CD14-positive monocyte (primary cell): Measurements from ENCODE around the gene PARS2. TPM values are rescaled to one million over a fixed set of nuclear protein-coding genes. Genes with fewer than 3 reads are reported as not detected.

Source experiments
- DNase-seq, 3 donors: peaks; one replicate each; pipeline ENCODE4 v3.0.0-alpha.2; 2011 to 2022
- H2AFZ ChIP-seq: 2 replicates; pipeline ENCODE4 v1.6.0; 2012; ENCODE audit warnings: mild to moderate bottlenecking, low read depth, low read length, inconsistent platforms; ENCODE audit not compliant: insufficient read depth, poor library complexity, severe bottlenecking
- H3K27ac ChIP-seq, 2 donors: 1 replicate in 1 of 2; 2 replicates in 1 of 2; pipeline ENCODE4 v1.5.1; 2012 to 2013; ENCODE audit warnings: low read length in 2 of 2, control low read depth in 1 of 2, inconsistent platforms in 1 of 2, low read depth in 1 of 2, mild to moderate bottlenecking in 1 of 2
- H3K27me3 ChIP-seq, 2 donors: one replicate each; pipeline versions ENCODE4 v1.6.0 to v1.6.1; 2011 to 2013; ENCODE audit warnings: low read length in 2 of 2; ENCODE audit not compliant: control insufficient read depth in 2 of 2, insufficient read depth in 2 of 2
- H3K36me3 ChIP-seq, 2 donors: replicated peaks in 1 of 2; 1 replicate in 1 of 2; 2 replicates in 1 of 2; pipeline versions ENCODE4 v1.5.1 to v1.6.1; 2012 to 2013; ENCODE audit warnings: low read length in 2 of 2, control low read depth in 1 of 2, inconsistent platforms in 1 of 2, mild to moderate bottlenecking in 1 of 2; ENCODE audit not compliant: insufficient read depth in 2 of 2, control insufficient read depth in 1 of 2
- H3K4me1 ChIP-seq, 2 donors: 1 replicate in 1 of 2; 2 replicates in 1 of 2; pipeline versions ENCODE4 v1.5.1 to v1.6.1; 2012 to 2013; ENCODE audit warnings: low read length in 2 of 2, control low read depth in 1 of 2, inconsistent platforms in 1 of 2, mild to moderate bottlenecking in 1 of 2, moderate library complexity in 1 of 2; ENCODE audit not compliant: insufficient read depth in 2 of 2, control insufficient read depth in 1 of 2
- H3K4me2 ChIP-seq: replicated peaks from 2 replicates; pipeline ENCODE3; 2012; ENCODE audit warnings: low read length, moderate library complexity, mild to moderate bottlenecking; ENCODE audit not compliant: poor library complexity, severe bottlenecking; ENCODE audit errors: extremely low read depth
- H3K4me3 ChIP-seq, 3 experiments: fragments of 200-600 bp in 1 of 3; sonication (generic) in 1 of 3; replicated peaks in 1 of 3; 1 replicate in 2 of 3; 2 replicates in 1 of 3; pipeline ENCODE4 v1.5.1; 2011 to 2013; ENCODE audit warnings: low read length in 3 of 3, mild to moderate bottlenecking in 3 of 3, control low read depth in 2 of 3, low read depth in 2 of 3, inconsistent platforms in 1 of 3, moderate library complexity in 1 of 3
- H3K79me2 ChIP-seq: 2 replicates; pipeline ENCODE4 v1.6.0; 2012; ENCODE audit warnings: mild to moderate bottlenecking, control low read depth, inconsistent platforms, low read length, moderate library complexity; ENCODE audit not compliant: insufficient read depth
- H3K9ac ChIP-seq: 2 replicates; pipeline ENCODE4 v1.6.0; 2017; ENCODE audit warnings: low read length, mild to moderate bottlenecking; ENCODE audit not compliant: insufficient read depth, poor library complexity, severe bottlenecking
- H3K9me3 ChIP-seq, 2 donors: replicated peaks in 1 of 2; 1 replicate in 1 of 2; 2 replicates in 1 of 2; pipeline versions ENCODE4 v1.5.1 to v1.6.1; 2012 to 2013; ENCODE audit warnings: low read length in 2 of 2, control low read depth in 1 of 2; ENCODE audit not compliant: control insufficient read depth in 1 of 2, insufficient read depth in 1 of 2
- H4K20me1 ChIP-seq: 2 replicates; pipeline ENCODE4 v1.6.0; 2012; ENCODE audit warnings: mild to moderate bottlenecking, low read length, control low read depth, moderate library complexity; ENCODE audit not compliant: insufficient read depth
- H3K27ac Mint-ChIP-seq, 7 donors: one replicate each; pipeline ENCODE4 v1.8.0; 2020; ENCODE audit warnings: mild to moderate bottlenecking in 7 of 7, mixed read lengths in 7 of 7, moderate library complexity in 6 of 7, inconsistent platforms in 2 of 7
- H3K27me3 Mint-ChIP-seq, 3 donors: one replicate each; pipeline ENCODE4 v1.8.0; 2021 to 2022; ENCODE audit warnings: low read depth in 3 of 3, mild to moderate bottlenecking in 3 of 3, mixed read lengths in 3 of 3, moderate library complexity in 3 of 3, inconsistent platforms in 1 of 3
- H3K36me3 Mint-ChIP-seq, 2 donors: one replicate each; pipeline ENCODE4 v1.8.0; 2020; ENCODE audit warnings: mixed read lengths in 2 of 2, inconsistent platforms in 1 of 2, mild to moderate bottlenecking in 1 of 2
- H3K4me1 Mint-ChIP-seq: one replicate; pipeline ENCODE4 v1.8.0; 2020; ENCODE audit warnings: mild to moderate bottlenecking, mixed read lengths
- H3K4me3 Mint-ChIP-seq, 2 donors: one replicate each; pipeline ENCODE4 v1.8.0; 2020; ENCODE audit warnings: mild to moderate bottlenecking in 2 of 2, mixed read lengths in 2 of 2, moderate library complexity in 1 of 2
- H3K9me3 Mint-ChIP-seq, 7 donors: one replicate each; pipeline ENCODE4 v1.8.0; 2020 to 2022; ENCODE audit warnings: mixed read lengths in 7 of 7, mild to moderate bottlenecking in 6 of 7, moderate library complexity in 6 of 7, inconsistent platforms in 2 of 7
- WGBS: methylation state at CpG from one replicate; pipeline ENCODE4 v1.1.5; 2013; ENCODE audit warnings: missing lambda C conversion rate; ENCODE audit not compliant: insufficient coverage; 5-methylcytosine and 5-hydroxymethylcytosine counted together
- intact Hi-C, 2 donors: fragments of 100-400 bp; cut with micrococcal nuclease; formaldehyde crosslinking; loops; one replicate each; pipeline versions ENCODE4 v1.15.0 to v1.15.1; 2023
- polyA plus RNA-seq, 3 donors: library from polyadenylated mRNA; depleted of rRNA in 1 of 3; unstranded in 2 of 3; stranded (reverse) in 1 of 3; fragments of 300-500 nt in 2 of 3; fragments of >200 nt in 1 of 3; fragmentation: Illumina TruSeq in 2 of 3; gene quantifications; 1 replicate in 2 of 3; 2 replicates in 1 of 3; pipeline ENCODE4 v1.2.3, GENCODE V29; 2012 to 2021
- TF ChIP-seq, protein P1 (sequence below): fragments of 200-600 bp; IDR thresholded peaks from one replicate; pipeline ENCODE4 v1.8.0; 2022; ENCODE audit warnings: antibody characterized with exemption, mild to moderate bottlenecking

PARS2 gene
- polyA plus RNA-seq, 3 donors, result 0.73 to 1.2 (median 0.92) TPM

- Mint-ChIP-seq H3K27ac (no peak overlapping the region), H3K4me3 (no peak overlapping the region), H3K4me1 (peaks cover 7% of the 10 kb centered on the region), H3K9me3 (peaks cover 0 to 12% (median 7%) of the 10 kb centered on the region in 7 donors), H3K27me3 (peaks cover 9 to 22% (median 14%) of the 10 kb centered on the region in 3 donors), H3K36me3 (peaks cover 0 to 2% of the 10 kb centered on the region in 2 donors)
- H4K20me1 ChIP-seq, result no peaks in the 10 kb centered on the region
- peaks cover 0 to 4% of the 10 kb centered on the region in 2 donors for H3K9me3 ChIP-seq
- H3K36me3 ChIP-seq, result no peaks in the 10 kb centered on the region
- 97% methylated on average over 11 of the region's 18 CpGs for WGBS
- peaks cover 4 to 16% of the 10 kb centered on the region in 2 donors for H3K27me3 ChIP-seq
- no peak overlapping the region for H3K4me3 ChIP-seq
- peaks cover 5 to 16% of the 10 kb centered on the region in 2 donors for H3K4me1 ChIP-seq
- H2AFZ ChIP-seq, result no peak overlapping the region
- H3K79me2 ChIP-seq, result no peaks in the 10 kb centered on the region
- DNase-seq, result no peak
- H3K9ac ChIP-seq, result no peak overlapping the region
- intact Hi-C loops, result no loop called here
- no peak overlapping the region for H3K4me2 ChIP-seq
- TF ChIP-seq, protein P1, sequence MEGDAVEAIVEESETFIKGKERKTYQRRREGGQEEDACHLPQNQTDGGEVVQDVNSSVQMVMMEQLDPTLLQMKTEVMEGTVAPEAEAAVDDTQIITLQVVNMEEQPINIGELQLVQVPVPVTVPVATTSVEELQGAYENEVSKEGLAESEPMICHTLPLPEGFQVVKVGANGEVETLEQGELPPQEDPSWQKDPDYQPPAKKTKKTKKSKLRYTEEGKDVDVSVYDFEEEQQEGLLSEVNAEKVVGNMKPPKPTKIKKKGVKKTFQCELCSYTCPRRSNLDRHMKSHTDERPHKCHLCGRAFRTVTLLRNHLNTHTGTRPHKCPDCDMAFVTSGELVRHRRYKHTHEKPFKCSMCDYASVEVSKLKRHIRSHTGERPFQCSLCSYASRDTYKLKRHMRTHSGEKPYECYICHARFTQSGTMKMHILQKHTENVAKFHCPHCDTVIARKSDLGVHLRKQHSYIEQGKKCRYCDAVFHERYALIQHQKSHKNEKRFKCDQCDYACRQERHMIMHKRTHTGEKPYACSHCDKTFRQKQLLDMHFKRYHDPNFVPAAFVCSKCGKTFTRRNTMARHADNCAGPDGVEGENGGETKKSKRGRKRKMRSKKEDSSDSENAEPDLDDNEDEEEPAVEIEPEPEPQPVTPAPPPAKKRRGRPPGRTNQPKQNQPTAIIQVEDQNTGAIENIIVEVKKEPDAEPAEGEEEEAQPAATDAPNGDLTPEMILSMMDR, result no peak
- H3K27ac ChIP-seq, result no peak overlapping the region
Measured at GRCh38 chr1:54795841-54796468, 31.6 kb upstream of the PARS2 start.

DNA sequence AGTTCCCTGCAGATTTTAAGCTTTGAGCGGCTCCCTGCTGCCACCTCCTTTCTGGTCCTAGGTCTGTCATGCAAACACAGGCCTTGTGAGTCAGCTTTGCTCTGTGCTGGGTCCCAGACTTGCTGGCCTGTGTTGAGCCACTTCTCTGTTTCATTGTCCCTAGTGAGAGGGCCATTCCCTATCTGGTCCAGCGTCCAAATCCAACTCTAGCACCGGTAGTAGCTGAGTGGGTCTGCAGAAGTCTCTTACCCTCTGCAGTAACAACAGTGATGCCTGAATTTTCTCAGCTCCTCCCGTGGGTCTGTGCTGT, 31.0 kb upstream of the PARS2 start:
- Mint-ChIP-seq H3K27ac (no peak overlapping the region), H3K4me3 (no peak overlapping the region), H3K36me3 (peaks cover 0 to 2% of the 10 kb centered on the region in 2 donors), H3K27me3 (peaks cover 5 to 15% (median 10%) of the 10 kb centered on the region in 3 donors), H3K9me3 (peaks cover 0 to 11% (median 7%) of the 10 kb centered on the region in 7 donors), H3K4me1 (peaks cover 12% of the 10 kb centered on the region)
- WGBS, result 100% methylated on average over 1 of the region's 4 CpGs
- H3K27me3 ChIP-seq, result peaks cover 3 to 10% of the 10 kb centered on the region in 2 donors
- no peaks in the 10 kb centered on the region for H3K36me3 ChIP-seq
- H3K27ac ChIP-seq, result no peak overlapping the region
- intact Hi-C loops, result no loop called here
- no peak overlapping the region for H3K4me2 ChIP-seq
- no peak overlapping the region for H3K9ac ChIP-seq
- no peak for DNase-seq
- no peak overlapping the region for H2AFZ ChIP-seq
- H3K4me1 ChIP-seq, result peaks cover 3 to 10% of the 10 kb centered on the region in 2 donors
- TF ChIP-seq, protein P1, result no peak
- H3K79me2 ChIP-seq, result no peaks in the 10 kb centered on the region
- no peak overlapping the region for H3K4me3 ChIP-seq
- no peaks in the 10 kb centered on the region for H4K20me1 ChIP-seq
- peaks cover 0 to 4% of the 10 kb centered on the region in 2 donors for H3K9me3 ChIP-seq
